A204.1 (cell line): Measurements from ENCODE around the gene SMIM28.

Experiments used
- FAIRE-seq: peaks from 2 replicates; lab custom pipeline; 2012; peaks lifted over from hg19 to GRCh38; lab: Jason Lieb, UNC

Gene SMIM28

DNA sequence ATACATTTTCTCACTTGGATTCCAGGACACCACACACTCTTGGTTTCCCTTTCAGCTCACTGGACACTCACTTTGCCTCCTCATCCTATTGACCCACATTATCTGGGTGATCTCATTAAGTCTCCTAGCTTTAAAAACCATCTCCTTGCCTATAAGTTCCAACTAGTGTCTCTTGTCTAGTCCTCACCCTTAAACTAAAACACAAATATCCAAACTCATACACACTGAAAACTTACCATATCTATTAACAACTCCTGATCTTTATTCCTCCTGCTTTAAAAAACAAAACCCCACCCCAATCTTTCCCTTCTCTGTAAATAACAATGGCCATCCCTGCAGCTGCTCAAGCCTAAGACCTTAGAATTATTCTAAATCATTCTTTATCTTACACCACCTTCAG is 3.5 kb upstream of the SMIM28 start:
- FAIRE-seq, result no peak

DNA sequence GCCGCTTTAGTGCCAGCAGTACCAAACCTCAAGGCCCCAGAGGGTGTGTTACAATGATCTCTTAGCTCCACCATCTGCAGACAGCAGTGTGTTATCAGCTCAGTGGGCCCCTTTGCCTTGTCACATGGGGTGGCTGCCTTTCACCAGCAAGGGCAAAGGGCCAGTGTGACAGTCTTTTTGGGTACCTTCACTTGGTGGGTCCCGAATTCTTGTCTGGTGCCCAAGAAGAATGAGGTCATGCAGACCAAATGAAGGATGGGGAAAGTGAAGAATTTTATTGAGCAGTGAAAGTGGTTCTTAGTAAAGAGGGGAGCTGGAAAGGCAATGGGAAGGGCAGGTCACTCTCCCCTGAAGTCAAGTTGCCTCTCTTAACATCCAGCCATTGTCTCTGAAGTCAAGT is 2.9 kb upstream of the SMIM28 start:
- FAIRE-seq, result no peak

DNA sequence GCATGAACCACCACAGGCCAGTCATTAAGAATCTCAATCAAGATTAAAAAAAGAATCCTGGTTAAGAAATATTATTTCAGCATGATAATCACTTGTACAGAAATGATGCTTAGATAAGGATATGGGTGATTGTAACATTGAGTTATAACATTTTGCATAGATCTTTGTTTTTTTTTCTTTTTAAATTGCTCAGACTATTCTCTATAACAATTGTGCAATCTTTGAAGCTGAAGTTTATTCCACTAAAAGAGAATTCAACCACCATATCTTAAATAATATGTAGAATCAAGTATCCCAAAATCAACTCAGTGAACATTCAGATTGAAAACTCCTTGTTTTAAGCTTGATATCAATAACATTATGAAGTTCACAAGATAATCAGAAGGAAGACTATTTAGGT is 663 bp upstream of the SMIM28 start:
- FAIRE-seq, result no peak

- FAIRE-seq, result no peak
These were observed 758 bp downstream of the SMIM28 start for GRCh38 chr6:138378463-138378862.

DNA sequence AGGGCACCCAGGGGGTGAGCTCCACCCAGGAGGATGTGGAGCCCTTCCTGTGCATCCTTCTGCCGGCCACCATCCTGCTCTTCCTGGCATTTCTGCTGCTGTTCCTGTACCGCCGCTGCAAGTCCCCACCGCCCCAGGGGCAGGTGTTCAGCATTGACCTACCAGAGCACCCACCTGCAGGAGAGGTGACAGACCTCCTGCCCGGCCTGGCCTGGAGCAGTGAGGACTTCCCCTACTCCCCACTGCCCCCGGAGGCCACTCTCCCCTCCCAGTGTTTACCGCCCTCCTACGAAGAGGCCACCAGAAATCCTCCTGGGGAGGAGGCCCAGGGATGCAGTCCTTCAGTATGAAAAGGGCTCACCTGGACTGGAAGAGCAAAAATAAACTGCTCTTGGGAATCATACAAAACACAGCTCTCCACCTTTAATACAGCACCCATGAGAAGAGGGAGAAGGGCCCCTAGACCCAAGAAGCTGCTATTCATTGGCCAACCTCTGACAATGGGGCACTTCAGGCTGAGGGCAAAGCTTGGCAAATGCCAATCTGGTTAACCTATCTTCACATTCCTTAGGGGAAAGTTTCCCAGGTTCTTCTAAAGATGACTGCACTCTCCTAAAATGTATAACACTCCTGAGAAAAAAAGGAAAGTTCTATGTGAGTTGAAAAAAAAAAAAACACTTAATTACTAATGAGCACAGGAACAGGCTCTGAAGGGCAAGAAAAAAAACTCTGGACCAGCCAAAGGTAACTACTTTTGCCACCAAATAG is 5.0 kb downstream of the SMIM28 start:
- no peak for FAIRE-seq

DNA sequence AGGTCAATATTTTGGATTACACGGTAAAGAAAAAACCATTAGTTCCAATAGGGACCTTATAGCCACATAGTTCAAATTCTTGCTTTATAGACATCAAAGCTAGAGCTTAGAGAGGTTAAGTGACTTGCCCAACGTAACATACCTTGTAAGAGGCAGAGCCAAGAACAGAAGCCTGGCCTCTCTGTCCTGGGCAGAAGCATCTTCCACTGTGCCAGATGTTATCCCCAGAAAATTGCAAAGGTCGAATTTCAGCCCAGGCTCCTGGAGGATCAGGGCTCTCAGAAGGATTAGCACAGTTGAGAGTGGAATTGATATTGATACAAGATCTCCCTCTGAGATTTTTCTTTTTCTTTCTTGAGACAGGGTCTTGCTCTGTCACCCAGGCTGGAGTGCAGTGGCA is 6.1 kb downstream of the SMIM28 start:
- FAIRE-seq, result no peak

GRCh38 chr6:138386897-138387296 is 9.2 kb downstream of the SMIM28 start:
- FAIRE-seq, result no peak

DNA sequence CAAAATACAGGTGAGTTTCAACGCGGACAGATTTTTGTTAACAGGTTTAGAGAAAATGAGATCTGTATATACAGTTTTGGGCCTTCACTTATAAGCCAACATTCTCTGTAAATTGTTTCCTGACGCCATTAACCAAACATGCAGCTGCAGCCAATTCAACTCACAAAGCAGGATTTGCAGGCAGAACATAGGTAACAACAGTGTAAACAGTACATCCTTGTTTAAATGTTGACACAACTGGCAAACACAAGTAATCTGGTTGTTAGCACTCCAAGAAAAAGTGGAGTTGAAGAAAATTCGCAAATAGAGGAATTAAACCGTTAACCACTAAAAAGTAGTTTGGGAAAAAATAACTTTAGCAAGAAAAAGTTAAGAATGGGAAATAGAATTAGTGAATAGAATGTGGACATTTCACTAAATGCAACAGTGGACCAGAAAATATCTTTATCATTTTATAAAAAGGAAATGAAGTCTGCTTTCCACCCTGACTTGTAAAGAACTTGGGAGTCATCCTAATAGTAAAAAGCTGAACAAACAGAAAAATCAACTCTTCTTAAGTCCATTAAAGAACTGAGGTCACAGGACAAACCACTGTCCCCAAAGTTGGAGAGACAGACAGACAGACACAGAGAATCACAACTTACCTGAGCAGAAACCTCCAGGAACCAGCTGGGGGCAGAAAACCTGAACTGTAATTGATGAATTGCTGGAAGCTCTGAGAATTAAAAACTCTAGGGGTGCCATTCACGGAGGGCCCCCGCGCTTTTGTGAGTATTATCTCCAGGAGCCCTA is 10.1 kb downstream of the SMIM28 start:
- FAIRE-seq, result no peak

DNA sequence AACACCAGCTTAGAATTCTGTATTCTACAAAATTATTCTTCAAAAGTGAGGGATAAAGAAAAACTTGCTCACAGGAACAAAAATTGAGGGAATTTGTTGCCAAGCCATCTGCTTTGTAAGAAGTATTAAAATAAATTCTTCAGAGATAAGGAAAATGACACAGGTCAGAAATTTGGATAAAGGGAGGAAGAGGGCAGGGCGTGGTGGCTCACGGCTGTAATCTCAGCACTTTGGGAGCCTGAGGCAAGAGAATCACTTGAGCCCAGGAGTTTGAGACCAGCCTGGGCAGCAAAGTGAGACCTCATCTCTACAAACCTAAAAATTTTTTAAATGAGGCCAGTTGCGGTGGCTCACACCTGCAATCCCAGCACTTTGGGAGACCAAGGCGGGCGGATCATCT is 11.8 kb downstream of the SMIM28 start:
- no peak for FAIRE-seq

GRCh38 chr6:138393871-138394783 is 16.4 kb downstream of the SMIM28 start:
- no peak for FAIRE-seq

GRCh38 chr6:138396709-138397108 is 19.0 kb downstream of the SMIM28 start:
- FAIRE-seq, result no peak

GRCh38 chr6:138397128-138398122 is 19.7 kb downstream of the SMIM28 start:
- FAIRE-seq, result no peak

DNA sequence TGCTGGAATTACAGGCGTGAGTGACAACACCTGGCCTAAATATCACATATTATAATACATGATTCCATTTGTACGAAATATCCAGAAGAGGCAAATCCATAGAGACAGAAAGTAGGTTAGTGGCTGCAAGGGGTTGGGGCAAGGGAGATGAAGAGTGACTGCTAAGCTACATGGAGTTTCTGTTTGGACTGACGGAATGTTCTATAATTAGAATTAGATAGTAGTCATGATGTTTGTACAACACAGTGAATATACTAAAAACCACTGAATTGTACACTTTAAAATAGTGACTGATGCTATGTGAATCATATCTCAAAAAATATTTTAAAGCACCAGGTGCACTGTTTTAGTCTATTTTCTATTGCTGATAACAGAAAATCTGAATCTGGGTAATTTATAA is 22.6 kb downstream of the SMIM28 start:
- no peak for FAIRE-seq

GRCh38 chr6:138401960-138402837 is 24.5 kb downstream of the SMIM28 start:
- no peak for FAIRE-seq

GRCh38 chr6:138402838-138403187 is 25.1 kb downstream of the SMIM28 start:
- FAIRE-seq, result no peak

- no peak for FAIRE-seq
These were observed 25.7 kb downstream of the SMIM28 start for GRCh38 chr6:138403324-138403800.

DNA sequence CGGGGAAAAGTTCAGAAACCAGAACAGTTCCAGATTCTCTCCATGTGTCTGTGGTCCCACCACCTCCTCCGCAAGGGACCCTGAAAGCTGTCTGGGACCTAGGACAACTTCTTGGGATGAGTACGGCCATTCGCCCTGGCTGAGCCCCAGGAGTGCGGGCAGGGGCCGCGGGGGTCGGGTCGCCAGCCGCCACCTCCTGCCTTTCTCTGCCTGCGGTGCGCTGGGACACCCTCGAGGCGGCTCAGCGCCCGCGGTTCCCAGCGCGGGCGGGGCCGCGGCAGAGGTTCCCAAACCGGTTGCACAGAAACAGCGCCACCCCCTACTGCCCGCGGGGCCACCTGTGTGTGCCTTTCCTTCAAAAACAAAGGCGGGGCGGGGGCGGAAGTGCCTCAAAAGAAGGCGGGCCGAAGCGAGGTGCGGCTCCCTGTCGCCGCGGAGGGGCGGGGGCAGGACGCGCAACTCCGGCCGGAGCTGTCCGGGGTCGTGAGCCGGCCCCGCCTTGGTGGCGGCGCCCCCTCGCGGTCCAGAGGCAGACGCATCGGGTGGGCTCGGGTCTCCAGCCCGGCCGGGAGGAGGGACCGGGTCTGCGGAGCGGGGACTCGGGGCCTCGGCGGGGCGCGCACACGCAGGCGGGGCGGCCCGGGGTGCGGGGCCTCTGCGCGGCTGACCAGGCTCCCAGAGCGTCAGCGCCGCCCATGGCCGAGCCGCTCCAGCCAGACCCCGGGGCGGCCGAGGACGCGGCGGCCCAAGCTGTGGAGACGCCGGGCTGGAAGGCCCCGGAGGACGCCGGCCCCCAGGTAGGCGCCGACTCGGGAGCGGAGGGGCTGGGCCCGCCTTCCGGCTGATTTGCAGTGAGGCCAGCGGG is 26.3 kb downstream of the SMIM28 start, which contains the start of gene HEBP2:
Gene HEBP2, plus strand, starts transcription at position 423 of the 865 bp plus-strand sequence. Its CDS starts 273 bp downstream, at position 696.
- no peak for FAIRE-seq

- FAIRE-seq, result no peak
These were observed 27.1 kb downstream of the SMIM28 start for GRCh38 chr6:138404666-138405337.
